NCI-H2227 treated with DMSO at 0.1 percent for 48 hours (cell line): ENCODE results near the gene TUBB4B.

Experiments used
- DNase-seq: peaks from one replicate; lab custom pipeline; 2025; lab: John Stamatoyannopoulos, UW

The TUBB4B gene

GRCh38 chr9:137251490-137252268 lies 10.6 kb downstream of the TUBB4B start:
- no peak for DNase-seq

- DNase-seq: no peak
Measured at GRCh38 chr9:137252555-137253506, 11.7 kb downstream of the TUBB4B start.

- no peak for DNase-seq
Measured at GRCh38 chr9:137253717-137254623, 12.9 kb downstream of the TUBB4B start.

- DNase-seq: peak; percentile 52
Measured at GRCh38 chr9:137254624-137255447, 13.7 kb downstream of the TUBB4B start, which contains the start of gene NELFB. NELFB (plus strand) TSS chr9:137255327.

GRCh38 chr9:137255448-137256114 lies 14.5 kb downstream of the TUBB4B start:
- DNase-seq: no peak

- no peak for DNase-seq
Measured at GRCh38 chr9:137256362-137256761, 15.3 kb downstream of the TUBB4B start.

- DNase-seq: no peak
Measured at GRCh38 chr9:137256856-137257255, 15.8 kb downstream of the TUBB4B start.

- peak; percentile 5 for DNase-seq
Measured at GRCh38 chr9:137262173-137262908, 21.3 kb downstream of the TUBB4B start.

- DNase-seq: no peak
Measured at GRCh38 chr9:137262909-137263285, 21.8 kb downstream of the TUBB4B start.

- no peak for DNase-seq
Measured at GRCh38 chr9:137263506-137263905, 22.4 kb downstream of the TUBB4B start.

- no peak for DNase-seq
Measured at GRCh38 chr9:137264067-137264466, 23.0 kb downstream of the TUBB4B start.

- DNase-seq: no peak
Measured at GRCh38 chr9:137265496-137266161, 24.5 kb downstream of the TUBB4B start.

- no peak for DNase-seq
Measured at GRCh38 chr9:137266162-137266527, 25.1 kb downstream of the TUBB4B start.

- no peak for DNase-seq
Measured at GRCh38 chr9:137266585-137267453, 25.7 kb downstream of the TUBB4B start.

- no peak for DNase-seq
Measured at GRCh38 chr9:137267933-137268355, 26.9 kb downstream of the TUBB4B start.

GRCh38 chr9:137268538-137269201 lies 27.6 kb downstream of the TUBB4B start:
- DNase-seq: no peak

GRCh38 chr9:137269231-137269772 lies 28.2 kb downstream of the TUBB4B start:
- DNase-seq: no peak
